ENCODE results near the gene DENND2C. TPM values are rescaled to one million over a fixed set of nuclear protein-coding genes. Genes with fewer than 3 reads are reported as not detected.
A peak's percentile ranks its signal among the peaks of the same experiment; 100 is the strongest.
"Not testable (repeated sequence)": the region's sequence is repeated elsewhere in the genome, so short reads cannot be mapped to it uniquely, and the experiment has no call there.

Gene DENND2C
- total RNA-seq, 2 donors from 2014 or later = 2.0 to 6.0 TPM

GRCh38 chr1:114581335-114582287 is 88.2 kb downstream of the DENND2C start, which contains the start of gene BCAS2:
TSS of gene BCAS2 (minus strand) at chr1:114581615. CDS start at chr1:114581591, 24 bp downstream.
- TF ChIP-seq, protein P1, sequence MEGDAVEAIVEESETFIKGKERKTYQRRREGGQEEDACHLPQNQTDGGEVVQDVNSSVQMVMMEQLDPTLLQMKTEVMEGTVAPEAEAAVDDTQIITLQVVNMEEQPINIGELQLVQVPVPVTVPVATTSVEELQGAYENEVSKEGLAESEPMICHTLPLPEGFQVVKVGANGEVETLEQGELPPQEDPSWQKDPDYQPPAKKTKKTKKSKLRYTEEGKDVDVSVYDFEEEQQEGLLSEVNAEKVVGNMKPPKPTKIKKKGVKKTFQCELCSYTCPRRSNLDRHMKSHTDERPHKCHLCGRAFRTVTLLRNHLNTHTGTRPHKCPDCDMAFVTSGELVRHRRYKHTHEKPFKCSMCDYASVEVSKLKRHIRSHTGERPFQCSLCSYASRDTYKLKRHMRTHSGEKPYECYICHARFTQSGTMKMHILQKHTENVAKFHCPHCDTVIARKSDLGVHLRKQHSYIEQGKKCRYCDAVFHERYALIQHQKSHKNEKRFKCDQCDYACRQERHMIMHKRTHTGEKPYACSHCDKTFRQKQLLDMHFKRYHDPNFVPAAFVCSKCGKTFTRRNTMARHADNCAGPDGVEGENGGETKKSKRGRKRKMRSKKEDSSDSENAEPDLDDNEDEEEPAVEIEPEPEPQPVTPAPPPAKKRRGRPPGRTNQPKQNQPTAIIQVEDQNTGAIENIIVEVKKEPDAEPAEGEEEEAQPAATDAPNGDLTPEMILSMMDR (IDR thresholded peaks at IDR 0.05) = no peak
- peaks cover 2% of the 10 kb centered on the region for H3K36me3 ChIP-seq
- H3K9me3 ChIP-seq = no peaks in the 10 kb centered on the region
- H3K27ac ChIP-seq = peak within 1 kb of the TSS; percentile 81 to 85
- peak; percentile 99 for ATAC-seq (ENCODE audit: insufficient number of reproducible peaks, low FRiP score, low read depth)
- H3K4me1 ChIP-seq (ENCODE audit: control insufficient read depth in 1 of 2, low read depth in 2 of 2) = peaks cover 15 to 35% of the 10 kb centered on the region in 2 donors
- peak within 1 kb of the TSS; percentile 86 for H3K4me3 ChIP-seq
- peak; percentile 96 for DNase-seq (ENCODE audit: low spot score)
- no peaks in the 10 kb centered on the region for H3K27me3 ChIP-seq (replicated peaks; ENCODE audit: insufficient read depth)

DNA sequence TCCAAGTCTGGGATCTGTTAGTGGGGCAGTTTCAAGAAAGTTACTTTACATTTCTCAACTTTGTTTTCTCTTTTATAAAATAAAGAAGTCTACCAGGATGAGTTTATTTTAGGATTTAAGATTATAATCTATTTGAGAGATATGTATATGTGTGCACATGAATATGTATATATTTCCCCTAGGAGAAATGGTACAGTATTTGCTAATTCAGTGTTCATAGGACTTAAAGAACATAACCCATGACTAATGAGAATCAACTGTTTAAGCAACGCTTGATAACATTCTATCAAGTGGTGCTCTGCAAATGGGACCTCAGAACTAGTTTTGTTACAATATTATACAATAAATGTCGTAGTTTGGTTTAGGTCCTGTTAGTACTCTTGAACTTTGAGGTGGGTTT is 95.5 kb downstream of the DENND2C start:
- Histone ChIP-seq H3K27ac (no peak overlapping the region), H3K4me1 (ENCODE audit: control insufficient read depth in 1 of 2, low read depth in 2 of 2) (peaks cover 1 to 12% of the 10 kb centered on the region in 2 donors), H3K27me3 (replicated peaks; ENCODE audit: insufficient read depth) (no peaks in the 10 kb centered on the region), H3K36me3 (peaks cover 37% of the 10 kb centered on the region), H3K4me3 (no peak overlapping the region), H3K9me3 (no peaks in the 10 kb centered on the region)
- TF ChIP-seq, protein P1 (IDR thresholded peaks at IDR 0.05) = no peak
- DNase-seq (ENCODE audit: low spot score) (no peak), ATAC-seq (ENCODE audit: insufficient number of reproducible peaks, low FRiP score, low read depth) (no peak)

- no peaks in the 10 kb centered on the region for H3K4me1 ChIP-seq (ENCODE audit: control insufficient read depth in 1 of 2, low read depth in 2 of 2)
- peaks cover 16% of the 10 kb centered on the region for H3K36me3 ChIP-seq
- H3K4me3 ChIP-seq = no peak overlapping the region
- H3K27me3 ChIP-seq (replicated peaks; ENCODE audit: insufficient read depth) = no peaks in the 10 kb centered on the region
- DNase-seq (ENCODE audit: low spot score) = no peak
- TF ChIP-seq, protein P1 (IDR thresholded peaks at IDR 0.05) = no peak
- no peaks in the 10 kb centered on the region for H3K9me3 ChIP-seq
- no peak overlapping the region for H3K27ac ChIP-seq
- ATAC-seq (ENCODE audit: insufficient number of reproducible peaks, low FRiP score, low read depth) = no peak
These were observed 105.7 kb downstream of the DENND2C start for GRCh38 chr1:114564141-114564540.

- not testable (repeated sequence) for H3K4me1 ChIP-seq (ENCODE audit: control insufficient read depth in 1 of 2, low read depth in 2 of 2); H3K27ac ChIP-seq; H3K9me3 ChIP-seq; DNase-seq (ENCODE audit: low spot score); ATAC-seq (ENCODE audit: insufficient number of reproducible peaks, low FRiP score, low read depth); H3K4me3 ChIP-seq; H3K27me3 ChIP-seq (replicated peaks; ENCODE audit: insufficient read depth)
- H3K36me3 ChIP-seq = peaks cover 16% of the 10 kb centered on the region
These were observed 106.8 kb downstream of the DENND2C start for GRCh38 chr1:114562978-114563510.

GRCh38 chr1:114561333-114561732 is 108.5 kb downstream of the DENND2C start:
- DNase-seq (ENCODE audit: low spot score) (no peak), ATAC-seq (ENCODE audit: insufficient number of reproducible peaks, low FRiP score, low read depth) (no peak)
- Histone ChIP-seq H3K9me3 (no peaks in the 10 kb centered on the region), H3K4me1 (ENCODE audit: control insufficient read depth in 1 of 2, low read depth in 2 of 2) (no peaks in the 10 kb centered on the region), H3K36me3 (peaks cover 7% of the 10 kb centered on the region), H3K4me3 (no peak overlapping the region), H3K27ac (no peak overlapping the region), H3K27me3 (replicated peaks; ENCODE audit: insufficient read depth) (no peaks in the 10 kb centered on the region)
- TF ChIP-seq, protein P1 (IDR thresholded peaks at IDR 0.05) = no peak

Data from thoracic aorta (tissue), 2 donors.